Measurements from ENCODE around the gene P2RY2.

- no peak for TF ChIP-seq POLR2AphosphoS5 (IDR thresholded peaks at IDR 0.05)
- TF ChIP-seq CTCF (IDR thresholded peaks at IDR 0.05): no peak
- TF ChIP-seq EP300 (IDR thresholded peaks at IDR 0.05): no peak
- TF ChIP-seq POLR2A (IDR thresholded peaks at IDR 0.05): no peak
Observed at GRCh38 chr11:73267906-73268540, 49.9 kb downstream of the P2RY2 start.
